Ovary (tissue), 9 donors: ENCODE measurements around the gene BAIAP3. TPM values are rescaled to one million over a fixed set of nuclear protein-coding genes. Genes with fewer than 3 reads are reported as not detected.
"Not testable (repeated sequence)": the region's sequence is repeated elsewhere in the genome, so short reads cannot be mapped to it uniquely, and the experiment has no call there.

Experiments
- DNase-seq, 5 donors: peaks; one replicate each; pipeline ENCODE4 v3.0.0-alpha.2; 2019 to 2020
- H3K27ac ChIP-seq, 2 donors: fragments of 200-600 bp; one replicate each; pipeline versions ENCODE4 v1.5.1 to v1.8.0; 2019 to 2022
- H3K27me3 ChIP-seq: fragments of 200-600 bp; one replicate; pipeline ENCODE4 v1.8.0; 2022
- H3K36me3 ChIP-seq: fragments of 200-600 bp; sonication (generic); one replicate; pipeline ENCODE4 v1.5.1; 2019
- H3K4me1 ChIP-seq: one replicate; pipeline ENCODE4 v1.8.1; 2013; ENCODE audit warnings: mild to moderate bottlenecking, moderate library complexity; ENCODE audit not compliant: insufficient read depth
- H3K4me3 ChIP-seq: fragments of 200-600 bp; sonication (generic); one replicate; pipeline ENCODE4 v1.5.1; 2017
- H3K9me3 ChIP-seq, 2 donors: fragments of 200-600 bp in 1 of 2; sonication (generic) in 1 of 2; one replicate each; pipeline versions ENCODE4 v1.5.1 to v1.8.1; 2013 to 2019; ENCODE audit warnings: mild to moderate bottlenecking in 1 of 2, moderate library complexity in 1 of 2
- CTCF ChIP-seq, 3 donors: fragments of 450-650 bp in 2 of 3; fragments of 200-600 bp in 1 of 3; IDR thresholded peaks; one replicate each; pipeline versions ENCODE4 v1.5.1 to v1.8.0; 2016 to 2022; ENCODE audit warnings: antibody characterized with exemption in 3 of 3, mild to moderate bottlenecking in 1 of 3
- EP300 ChIP-seq: sonication (generic); formaldehyde crosslinking; IDR thresholded peaks from one replicate; pipeline ENCODE4 v1.6.1; 2017; ENCODE audit warnings: antibody characterized with exemption
- POLR2A ChIP-seq: fragments of 450-650 bp; IDR thresholded peaks from one replicate; pipeline ENCODE4 v1.6.1; 2017; ENCODE audit warnings: antibody characterized with exemption, mild to moderate bottlenecking, moderate library complexity
- WGBS, 3 donors: extraction: QIAGEN DNeasy Blood & Tissue Kit in 1 of 3; methylation state at CpG; one replicate each; pipeline versions ENCODE4 v1.1.5 to v1.1.7; 2013 to 2017; 5-methylcytosine and 5-hydroxymethylcytosine counted together
- intact Hi-C, 4 donors: fragments of 100-400 bp; cut with DNase I; formaldehyde crosslinking; loops; one replicate each; pipeline versions ENCODE4 v1.11.0 to v1.15.1; 2022 to 2023
- polyA plus RNA-seq, 2 donors: library from polyadenylated mRNA; stranded (reverse); fragments of 200-250 nt in 1 of 2; fragments of 350-450 nt in 1 of 2; fragmentation: Illumina TruSeq in 1 of 2; extraction: RNeasy Lipid Tissue Mini Kit (QIAGEN cat#74804) in 1 of 2; gene quantifications; one replicate each; pipeline ENCODE4 v1.2.3, GENCODE V29; 2013 to 2014
- total RNA-seq, 7 donors: library from RNA; depleted of rRNA in 2 of 7; stranded (reverse); fragments of >200 nt in 2 of 7; fragmentation: NEBNext Ultra II Directional in 3 of 7; extraction: Animal tissue kit (Norgen Biotek cat#: 25700) in 3 of 7; gene quantifications; one replicate each; pipeline versions ENCODE4 v1.1.0 to v1.2.4, GENCODE V29; 2016 to 2023
- donor health status: DM: no; HTN: no; CAD: no; lungs with moderate emphysema.
- donor health status: DM: no; HTN: no; CAD: no.
- donor health status: Bipolar disorder and iron deficiency.
- donor health status: DM: yes; HTN: yes; CAD: no.
- donor health status: DM: no; HTN: no; CAD: no.
- donor health status: DM: yes; HTN: yes; CAD: no.

Gene BAIAP3
- total and polyA plus RNA-seq, 9 donors: 0.25 to 26.1 (median 1.2) TPM

- WGBS, 3 donors: 65 to 77% (median 70%) methylated on average over 8 to 17 of the region's 17 CpGs
- no peak for DNase-seq
- no peaks in the 10 kb centered on the region for H3K27me3 ChIP-seq
- TF ChIP-seq EP300 (no peak), CTCF (IDR thresholded peaks at IDR 0.05) (no peak), POLR2A (no peak)
- no peak overlapping the region for H3K27ac ChIP-seq
- H3K9me3 ChIP-seq: no peaks in the 10 kb centered on the region
- H3K4me3 ChIP-seq: no peak overlapping the region
- intact Hi-C loops: no loop called here
- no peaks in the 10 kb centered on the region for H3K36me3 ChIP-seq
- no peaks in the 10 kb centered on the region for H3K4me1 ChIP-seq
These were observed 6.4 kb upstream of the BAIAP3 start for GRCh38 chr16:1326946-1327618.

DNA sequence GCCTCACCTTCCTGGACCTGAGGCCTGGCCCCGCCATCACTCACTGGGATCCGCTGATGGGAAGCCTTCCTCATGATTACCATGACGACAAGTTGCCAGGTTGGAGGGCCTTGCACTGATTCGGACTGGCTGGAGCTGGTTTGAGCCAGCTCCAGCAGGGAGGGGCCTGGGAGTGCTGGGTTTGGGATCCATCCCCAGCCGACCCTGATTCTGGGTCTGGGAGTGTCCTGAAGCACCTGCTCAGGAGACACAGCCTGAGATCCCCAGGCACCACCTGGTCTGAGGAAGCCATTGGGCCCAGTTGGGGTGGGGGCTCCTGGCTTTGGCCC is 5.9 kb upstream of the BAIAP3 start:
- no peaks in the 10 kb centered on the region for H3K4me1 ChIP-seq
- intact Hi-C loops: no loop called here
- H3K9me3 ChIP-seq: no peaks in the 10 kb centered on the region
- TF ChIP-seq EP300: no peak
- no peak for TF ChIP-seq POLR2A
- TF ChIP-seq CTCF (IDR thresholded peaks at IDR 0.05): no peak
- no peak overlapping the region for H3K4me3 ChIP-seq
- no peak overlapping the region for H3K27ac ChIP-seq
- no peaks in the 10 kb centered on the region for H3K27me3 ChIP-seq
- no peak for DNase-seq
- WGBS, 3 donors: 45 to 57% (median 57%) methylated on average over 4 to 5 of the region's 5 CpGs
- no peaks in the 10 kb centered on the region for H3K36me3 ChIP-seq

DNA sequence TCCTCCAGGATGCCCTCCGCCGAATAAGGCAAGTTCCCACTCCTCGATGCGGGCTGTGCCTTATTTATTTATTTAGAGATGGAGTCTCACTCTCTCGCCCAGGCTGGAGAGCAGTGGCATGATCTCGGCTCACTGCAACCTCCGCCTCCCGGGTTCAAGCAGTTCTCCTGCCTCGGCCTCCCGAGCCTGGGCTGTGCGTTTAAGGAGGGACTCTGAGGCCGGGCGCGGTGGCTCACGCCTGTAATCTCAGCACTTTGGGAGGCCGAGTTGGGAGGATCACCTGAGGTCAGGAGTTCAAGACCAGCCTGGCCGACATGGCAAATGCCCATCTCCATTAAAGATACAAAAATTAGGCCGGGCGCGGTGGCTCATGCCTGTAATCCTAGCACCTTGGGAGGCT is 5.3 kb upstream of the BAIAP3 start:
- DNase-seq, H3K27ac ChIP-seq, H3K4me1 ChIP-seq, H3K4me3 ChIP-seq, H3K9me3 ChIP-seq, H3K36me3 ChIP-seq, intact Hi-C loops, H3K27me3 ChIP-seq: not testable (repeated sequence)
- 83 to 89% (median 84%) methylated on average over 20 of the region's 20 CpGs for whole genome bisulfite sequencing, 3 donors

DNA sequence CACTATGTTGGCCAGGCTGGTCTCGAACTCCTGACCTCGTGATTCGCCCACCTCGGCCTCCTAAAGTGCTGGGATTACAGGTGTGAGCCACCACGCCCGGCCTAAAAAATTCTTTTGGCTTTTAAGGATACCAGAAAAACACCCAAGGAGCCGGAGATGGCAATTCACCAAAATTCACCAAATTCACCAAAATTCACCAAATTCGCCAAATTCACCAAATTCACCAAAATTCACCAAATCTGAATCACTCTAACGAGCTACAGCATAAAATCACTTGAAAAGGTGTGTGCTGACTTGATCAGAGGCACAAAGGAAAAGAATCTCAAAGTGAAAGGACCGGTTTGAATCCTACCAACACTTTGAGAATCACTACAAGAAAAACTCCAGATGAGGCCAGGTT is 4.5 kb upstream of the BAIAP3 start:
- intact Hi-C loops, H3K4me3 ChIP-seq, H3K36me3 ChIP-seq, DNase-seq, H3K4me1 ChIP-seq, H3K9me3 ChIP-seq, H3K27me3 ChIP-seq, H3K27ac ChIP-seq: not testable (repeated sequence)
- WGBS, 3 donors: 90 to 93% (median 93%) methylated on average over 10 of the region's 10 CpGs

- H3K4me3 ChIP-seq: no peak overlapping the region
- DNase-seq: no peak
- H3K9me3 ChIP-seq: no peaks in the 10 kb centered on the region
- H3K27me3 ChIP-seq: no peaks in the 10 kb centered on the region
- WGBS, 3 donors: 60 to 66% (median 61%) methylated on average over 17 of the region's 17 CpGs
- no peaks in the 10 kb centered on the region for H3K36me3 ChIP-seq
- TF ChIP-seq CTCF (IDR thresholded peaks at IDR 0.05): no peak
- no peak for TF ChIP-seq POLR2A
- intact Hi-C loops: no loop called here
- no peak overlapping the region for H3K27ac ChIP-seq
- H3K4me1 ChIP-seq: no peaks in the 10 kb centered on the region
These were observed 3.1 kb upstream of the BAIAP3 start for GRCh38 chr16:1330260-1330914.
